DND-41 (cell line): ENCODE measurements around the gene ZNF142.

Experiments
- CTCF ChIP-seq: IDR thresholded peaks from 2 replicates; pipeline ENCODE4 v1.5.1; 2012; ENCODE audit warnings: borderline replicate concordance, low read length, moderate library complexity, mild to moderate bottlenecking; ENCODE audit not compliant: poor library complexity, severe bottlenecking; ENCODE audit errors: extremely low read depth
- EZH2 ChIP-seq: IDR thresholded peaks from 3 replicates; pipeline ENCODE4 v1.6.1; 2012; ENCODE audit warnings: borderline replicate concordance, low read depth, mild to moderate bottlenecking, moderate library complexity, low read length, inconsistent platforms; ENCODE audit not compliant: severe bottlenecking

GRCh38 chr2:218703341-218703740 lies 43.9 kb upstream of the ZNF142 start:
- no peak for TF ChIP-seq EZH2
- TF ChIP-seq CTCF = no peak
